Caki2 (cell line): ENCODE results near the gene SFRP2. TPM values are rescaled to one million over a fixed set of nuclear protein-coding genes. Genes with fewer than 3 reads are reported as not detected.

Source experiments
- DNase-seq: peaks from one replicate; pipeline ENCODE4 v3.0.0-alpha.2; 2015; ENCODE audit warnings: low read depth
- in situ Hi-C: cut with HindIII; loops from 2 replicates; pipeline ENCODE4 v1.10.0; 2016; ENCODE audit warnings: low sequenced_read_pairs, low pct_unique_long_range_greater_than_20kb, mixed read lengths
- total RNA-seq: library from RNA; depleted of rRNA; stranded (reverse); fragments of >200 nt; shearing (Covaris generic); gene quantifications from 2 replicates; pipeline ENCODE4 v1.2.3, GENCODE V29; 2014; ENCODE audit warnings: low replicate concordance; rRNA removed

SFRP2 gene, protein sequence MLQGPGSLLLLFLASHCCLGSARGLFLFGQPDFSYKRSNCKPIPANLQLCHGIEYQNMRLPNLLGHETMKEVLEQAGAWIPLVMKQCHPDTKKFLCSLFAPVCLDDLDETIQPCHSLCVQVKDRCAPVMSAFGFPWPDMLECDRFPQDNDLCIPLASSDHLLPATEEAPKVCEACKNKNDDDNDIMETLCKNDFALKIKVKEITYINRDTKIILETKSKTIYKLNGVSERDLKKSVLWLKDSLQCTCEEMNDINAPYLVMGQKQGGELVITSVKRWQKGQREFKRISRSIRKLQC
- total RNA-seq = not detected in 2 replicates

DNA sequence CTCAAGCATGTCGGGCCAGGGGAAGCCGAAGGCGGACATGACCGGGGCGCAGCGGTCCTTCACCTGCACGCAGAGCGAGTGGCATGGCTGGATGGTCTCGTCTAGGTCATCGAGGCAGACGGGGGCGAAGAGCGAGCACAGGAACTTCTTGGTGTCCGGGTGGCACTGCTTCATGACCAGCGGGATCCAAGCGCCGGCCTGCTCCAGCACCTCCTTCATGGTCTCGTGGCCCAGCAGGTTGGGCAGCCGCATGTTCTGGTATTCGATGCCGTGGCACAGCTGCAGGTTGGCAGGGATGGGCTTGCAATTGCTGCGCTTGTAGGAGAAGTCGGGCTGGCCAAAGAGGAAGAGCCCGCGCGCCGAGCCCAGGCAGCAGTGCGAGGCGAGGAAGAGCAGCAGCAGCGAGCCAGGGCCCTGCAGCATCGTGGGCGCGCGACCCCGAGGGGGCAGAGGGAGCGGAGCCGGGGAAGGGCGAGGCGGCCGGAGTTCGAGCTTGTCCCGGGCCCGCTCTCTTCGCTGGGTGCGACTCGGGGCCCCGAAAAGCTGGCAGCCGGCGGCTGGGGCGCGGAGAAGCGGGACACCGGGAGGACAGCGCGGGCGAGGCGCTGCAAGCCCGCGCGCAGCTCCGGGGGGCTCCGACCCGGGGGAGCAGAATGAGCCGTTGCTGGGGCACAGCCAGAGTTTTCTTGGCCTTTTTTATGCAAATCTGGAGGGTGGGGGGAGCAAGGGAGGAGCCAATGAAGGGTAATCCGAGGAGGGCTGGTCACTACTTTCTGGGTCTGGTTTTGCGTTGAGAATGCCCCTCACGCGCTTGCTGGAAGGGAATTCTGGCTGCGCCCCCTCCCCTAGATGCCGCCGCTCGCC, at the start of gene SFRP2:
TSS of gene SFRP2 (minus strand) at position 671 of the 864 bp plus-strand sequence. CDS start at position 423, 248 bp downstream.
- in situ Hi-C loops = no loop called here
- no peak for DNase-seq

DNA sequence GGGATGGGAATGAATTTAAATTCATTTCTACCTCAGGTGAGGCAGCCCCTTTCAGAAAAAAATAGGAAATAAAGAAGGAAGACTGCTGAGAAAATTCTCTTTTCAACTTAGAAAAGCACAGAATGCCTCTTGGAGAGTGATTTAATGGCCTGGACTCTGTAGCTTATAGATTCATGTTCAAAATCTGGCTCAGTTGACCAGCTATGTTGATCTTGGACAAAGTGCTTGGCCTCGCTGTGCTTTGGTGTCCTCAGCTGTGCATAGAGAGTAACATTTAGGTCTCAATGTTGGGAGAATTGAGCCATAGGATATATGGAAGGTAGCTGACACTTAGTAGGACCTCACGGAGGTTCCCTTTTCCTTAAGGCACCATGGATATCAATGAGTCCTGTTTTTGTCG, 49.7 kb upstream of the SFRP2 start:
- no peak for DNase-seq
- in situ Hi-C loops = no loop called here

DNA sequence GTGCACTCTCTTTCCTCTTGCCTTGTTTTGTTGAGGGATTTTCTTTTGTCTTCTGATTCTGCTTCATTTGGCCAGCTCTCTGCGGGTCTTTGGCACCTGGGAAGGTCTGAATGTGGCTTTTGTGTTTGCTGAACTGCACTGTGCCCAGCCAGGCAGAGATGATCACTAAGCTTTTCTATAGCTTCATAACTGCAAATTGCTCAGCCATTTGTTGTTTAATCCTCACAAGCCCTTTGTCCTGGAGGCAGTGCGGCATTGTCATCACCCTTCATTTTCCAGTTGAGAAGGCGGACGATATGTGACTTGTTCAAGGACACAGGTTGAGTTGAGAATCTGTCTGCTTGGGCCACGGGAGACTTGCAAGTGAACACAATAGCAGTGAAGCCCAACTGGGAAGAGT, 46.0 kb upstream of the SFRP2 start:
- in situ Hi-C loops = no loop called here
- no peak for DNase-seq

DNA sequence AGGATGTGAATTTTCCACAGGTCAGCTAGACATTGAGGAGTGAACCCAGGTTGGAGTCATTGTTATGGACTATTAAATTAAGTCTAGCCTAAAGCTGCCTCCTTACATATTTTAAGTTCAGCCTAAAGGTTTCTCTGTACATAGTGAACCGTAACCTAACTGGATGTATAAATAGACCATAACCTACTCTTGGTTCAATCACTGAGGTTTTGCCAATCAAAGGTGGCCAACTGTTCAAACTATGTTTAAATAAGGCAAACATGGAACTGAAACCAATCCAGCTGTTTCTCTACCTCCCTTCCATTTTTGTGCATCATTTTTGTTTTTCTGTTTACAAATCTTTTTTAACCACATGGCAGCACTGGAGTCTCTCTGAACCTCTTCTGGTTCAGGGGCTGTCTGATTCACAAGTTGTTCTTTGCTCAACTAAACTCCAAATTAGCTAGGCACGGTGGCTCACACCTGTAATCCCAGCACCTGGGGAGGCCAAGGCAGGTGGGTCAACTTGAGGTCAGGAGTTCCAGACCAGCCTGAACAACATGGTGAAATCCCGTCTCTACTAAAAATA, 43.9 kb upstream of the SFRP2 start:
- no peak for DNase-seq
- in situ Hi-C loops = no loop called here

DNA sequence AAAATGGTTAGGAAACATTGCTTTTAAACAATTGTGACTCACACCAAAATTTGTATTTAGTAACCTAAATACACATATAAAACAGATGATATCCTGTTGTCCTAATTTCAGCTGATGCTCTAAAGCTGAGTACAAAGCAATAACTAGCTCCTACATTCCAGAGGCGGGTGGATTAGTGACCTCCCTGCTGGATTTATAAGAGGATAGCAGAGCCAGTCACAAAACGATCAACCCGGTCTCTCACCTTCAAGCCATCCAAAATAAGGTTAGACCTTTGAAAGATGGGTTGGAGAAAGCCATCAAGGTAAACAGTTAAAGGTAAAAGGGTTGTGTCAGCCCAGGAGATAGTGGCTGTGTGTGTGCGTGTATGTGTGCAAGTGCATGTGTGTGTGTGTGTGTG, 43.2 kb upstream of the SFRP2 start:
- in situ Hi-C loops = no loop called here

DNA sequence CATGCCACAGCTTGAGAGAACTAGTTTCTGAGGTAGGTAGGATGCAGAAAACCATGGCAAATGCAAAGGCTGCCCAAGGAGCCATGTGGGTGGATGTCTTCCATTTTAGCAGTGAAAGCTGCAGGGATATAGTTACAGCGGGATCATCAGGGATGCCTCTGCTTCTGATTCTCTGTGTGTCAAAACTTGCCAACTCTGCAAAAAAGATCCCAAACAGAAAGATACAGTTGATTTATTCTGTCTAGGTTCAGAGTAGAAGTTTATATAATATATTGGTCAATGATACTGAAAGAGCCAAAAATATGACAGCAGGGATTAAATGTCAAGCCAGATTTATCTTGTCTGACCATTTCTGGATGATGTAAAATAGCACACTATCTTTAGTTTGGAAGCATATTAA, 42.4 kb upstream of the SFRP2 start:
- in situ Hi-C loops = no loop called here
- DNase-seq = no peak

More for the DNA sequence above, 43.2 kb upstream of the SFRP2 start:
- DNase-seq = no peak

DNA sequence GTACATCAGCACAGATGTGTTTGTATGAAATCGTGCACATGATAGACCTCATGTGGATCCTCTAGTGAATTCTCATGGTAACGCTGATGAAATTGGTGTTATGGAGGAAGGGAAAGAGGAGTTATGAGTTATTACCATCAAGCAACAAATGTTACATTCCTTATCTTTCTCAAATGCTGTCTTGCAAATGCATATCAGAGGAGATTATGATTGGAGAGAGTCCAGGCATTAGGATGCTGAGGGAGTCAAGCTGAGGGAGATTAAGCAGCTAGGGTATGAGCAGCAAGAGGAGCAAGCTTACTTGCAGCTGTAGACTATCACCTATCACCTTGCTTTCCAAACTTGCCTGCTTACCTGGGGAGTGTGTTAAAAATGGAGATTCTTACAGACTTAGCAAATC, 36.8 kb upstream of the SFRP2 start:
- in situ Hi-C loops = no loop called here
- no peak for DNase-seq

DNA sequence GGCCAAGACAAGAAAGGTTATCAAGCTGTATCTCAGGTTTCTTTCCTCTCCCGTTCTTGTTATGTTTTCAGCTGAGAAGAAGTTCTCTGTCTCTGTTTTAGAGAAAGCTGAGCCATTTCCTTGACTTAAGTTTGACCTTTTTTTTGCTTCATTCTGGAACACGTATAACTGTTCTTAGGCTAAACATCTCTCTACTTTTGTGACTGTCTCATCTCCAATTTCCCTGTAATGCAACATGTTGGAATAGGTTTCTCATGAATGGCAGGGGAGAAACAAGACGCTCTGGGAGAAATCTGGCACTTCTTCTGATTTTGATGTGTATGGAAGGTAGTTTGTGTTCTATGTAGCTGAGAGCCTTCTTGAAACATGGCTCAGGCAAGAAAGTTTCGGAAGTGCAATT, 36.2 kb upstream of the SFRP2 start:
- no peak for DNase-seq
- in situ Hi-C loops = no loop called here

DNA sequence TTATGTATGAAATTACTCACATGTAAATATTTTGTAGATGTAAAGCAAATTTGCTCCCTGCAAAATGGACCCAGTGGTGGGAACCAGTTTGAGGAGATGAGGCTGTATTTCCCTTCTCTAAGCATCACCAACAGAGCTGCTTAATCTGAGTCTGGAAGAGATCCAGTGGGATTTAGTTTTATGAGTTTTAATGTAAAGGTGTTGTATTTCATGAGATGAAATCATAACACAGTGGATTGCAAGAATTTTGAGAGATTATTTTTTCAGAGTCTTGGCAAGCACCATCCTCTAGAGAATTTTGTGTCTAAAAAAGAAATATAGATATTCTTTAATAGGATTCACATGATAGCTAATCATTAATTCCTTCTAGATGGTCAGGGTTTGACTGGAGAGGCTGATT, 35.6 kb upstream of the SFRP2 start:
- in situ Hi-C loops = no loop called here
- no peak for DNase-seq

DNA sequence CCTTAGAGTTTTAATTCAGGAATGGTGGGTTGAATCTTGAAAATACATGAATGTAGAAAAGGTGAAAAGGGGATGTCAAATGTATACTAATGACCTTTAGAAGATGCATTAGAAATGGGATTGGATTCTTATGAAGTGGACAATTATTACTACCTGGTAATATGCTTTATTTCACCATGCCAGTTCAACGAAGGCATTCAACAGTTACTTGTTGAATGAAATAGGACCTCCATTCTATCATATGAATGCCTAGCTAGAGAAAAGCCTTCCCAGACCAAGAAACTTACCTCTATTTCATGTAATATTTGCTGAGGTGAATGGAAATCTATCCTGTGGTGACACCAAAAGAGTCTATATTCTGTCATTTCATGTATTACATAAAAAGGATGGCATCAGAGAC, 34.6 kb upstream of the SFRP2 start:
- DNase-seq = no peak
- in situ Hi-C loops = no loop called here

DNA sequence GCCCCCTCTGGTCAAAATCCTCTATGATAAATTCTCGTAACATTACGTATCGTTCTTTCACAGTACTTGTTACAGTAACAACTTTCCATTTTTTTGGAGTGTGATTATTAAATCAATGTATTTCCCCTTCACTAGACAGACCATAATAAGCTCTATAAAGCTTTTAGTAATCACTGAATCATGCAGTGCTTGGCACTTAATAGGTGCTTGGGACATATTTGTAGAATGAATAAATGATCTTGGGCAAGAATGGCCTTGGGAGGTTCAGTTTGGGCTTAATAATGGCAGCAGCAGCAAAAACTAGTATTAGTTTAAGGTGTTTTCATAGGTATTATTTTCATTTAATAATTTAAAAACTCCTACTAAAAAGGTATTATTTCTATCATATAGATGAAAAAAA, 33.4 kb upstream of the SFRP2 start:
- in situ Hi-C loops = no loop called here
- DNase-seq = no peak

DNA sequence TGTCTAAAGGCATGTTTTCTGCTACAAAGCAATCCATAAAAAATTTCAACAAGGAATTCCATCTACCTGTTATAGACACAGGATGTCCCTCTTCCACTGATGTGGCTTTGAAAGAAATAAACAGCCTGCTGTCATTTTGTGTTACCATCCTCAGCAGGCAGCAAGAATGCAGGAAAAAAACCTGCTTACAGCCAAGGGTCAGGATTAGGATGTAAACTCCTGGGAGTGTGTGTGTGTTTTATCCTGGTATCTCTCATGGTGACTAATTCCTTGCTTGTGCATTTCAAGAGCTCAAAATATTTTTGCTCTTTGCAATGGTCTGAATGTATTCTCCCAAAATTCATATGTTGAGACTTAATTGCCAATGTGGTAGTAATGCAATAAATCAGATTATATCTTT, 28.6 kb upstream of the SFRP2 start:
- DNase-seq = no peak
- in situ Hi-C loops = no loop called here

DNA sequence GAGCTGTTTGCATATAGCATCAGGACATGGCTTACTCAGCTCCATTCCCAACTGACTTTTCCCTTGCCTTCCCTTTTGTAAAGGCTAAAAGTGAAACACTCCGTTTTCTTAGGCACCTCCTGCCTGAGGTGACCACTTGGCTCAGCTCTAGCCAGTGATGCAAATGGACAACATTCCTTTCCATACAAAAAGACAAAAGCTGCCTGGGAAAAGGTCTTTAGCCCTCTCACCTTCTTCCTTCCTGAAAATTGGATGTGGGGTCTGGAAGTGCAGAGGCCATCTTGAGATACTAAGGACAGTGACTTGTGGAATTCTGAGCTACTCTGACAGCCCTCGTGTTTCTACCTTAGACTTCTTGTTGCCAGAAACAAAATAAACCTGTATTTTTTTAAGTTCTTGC, 27.7 kb upstream of the SFRP2 start:
- in situ Hi-C loops = no loop called here
- no peak for DNase-seq

DNA sequence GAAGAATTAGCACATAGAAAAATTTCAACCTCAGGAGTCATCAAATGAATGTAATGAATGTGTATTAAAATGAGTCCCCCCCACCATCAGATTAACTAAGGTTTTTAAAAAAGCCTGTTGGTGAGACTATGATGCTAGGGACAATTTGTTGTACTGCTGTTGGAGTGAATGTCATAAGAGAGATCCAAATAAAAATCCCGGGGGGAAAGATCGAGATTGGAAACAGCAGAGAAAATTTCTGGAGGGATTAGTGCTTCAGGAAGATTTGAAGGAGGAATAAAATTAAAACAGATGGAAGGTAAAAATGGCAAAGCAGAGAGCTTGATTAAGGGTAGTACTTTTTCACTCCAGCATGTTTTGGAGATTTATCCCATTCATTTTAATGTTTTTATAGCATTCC, 25.9 kb upstream of the SFRP2 start:
- in situ Hi-C loops = no loop called here
- DNase-seq = no peak

DNA sequence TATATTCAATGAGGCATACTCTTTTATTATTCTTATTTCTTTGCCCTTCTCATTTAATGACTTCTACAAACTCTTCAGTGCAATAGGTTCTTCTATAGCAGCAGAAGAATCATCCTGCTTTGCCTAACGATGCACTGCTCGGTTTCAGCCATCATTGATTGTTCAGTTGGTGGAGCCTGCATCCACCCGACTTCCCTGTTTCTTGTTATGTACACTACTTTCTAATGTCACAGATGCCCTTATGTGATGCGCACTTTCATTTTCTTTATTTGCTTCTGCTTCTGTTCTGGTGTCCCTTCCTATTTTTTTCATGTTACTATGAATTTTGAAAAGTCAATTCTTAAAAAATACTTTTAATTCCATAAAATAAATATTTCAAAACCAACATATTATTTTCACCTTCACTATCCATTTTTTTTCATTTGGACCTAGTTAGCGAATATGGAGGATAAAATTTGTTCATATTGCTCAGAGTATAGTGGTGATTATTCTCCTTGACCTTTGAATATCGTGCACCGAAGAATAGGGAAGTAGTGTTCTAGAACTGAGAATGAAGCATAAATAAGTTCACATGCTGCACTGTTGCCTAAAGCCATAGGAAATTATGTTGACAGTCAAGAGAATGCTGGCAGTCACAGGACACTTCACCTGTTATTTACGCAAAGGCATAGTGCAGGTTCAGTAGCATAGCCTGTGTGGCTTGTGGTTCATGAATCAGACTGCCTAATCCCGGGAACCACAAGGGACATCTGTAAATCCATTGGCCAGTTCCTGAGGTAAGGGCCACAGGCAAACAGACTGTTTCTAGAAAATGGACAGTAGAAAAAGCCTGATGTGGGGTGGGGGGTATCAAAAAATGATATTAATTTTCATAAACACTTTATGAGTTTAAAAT, 21.3 kb upstream of the SFRP2 start:
- no peak for DNase-seq
- in situ Hi-C loops = no loop called here

DNA sequence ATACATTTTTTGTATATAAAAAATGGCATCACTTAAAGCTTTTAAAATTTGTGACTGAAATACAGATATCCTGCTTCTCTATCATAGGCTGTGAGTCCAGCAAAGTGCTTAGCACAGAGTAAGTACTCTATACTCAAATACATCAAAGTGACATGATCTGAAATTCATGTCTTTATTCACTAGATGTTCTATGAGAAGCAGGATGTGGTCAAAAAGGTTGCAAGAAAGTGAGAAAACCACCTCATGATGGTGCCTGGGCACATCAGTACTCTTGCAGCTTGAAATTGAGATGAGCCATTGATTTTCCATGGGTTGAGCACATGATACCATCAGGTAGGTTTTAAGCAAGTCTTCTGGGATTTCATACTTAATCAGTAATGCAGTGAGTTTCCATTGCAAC, 20.4 kb upstream of the SFRP2 start:
- DNase-seq = no peak
- in situ Hi-C loops = no loop called here

DNA sequence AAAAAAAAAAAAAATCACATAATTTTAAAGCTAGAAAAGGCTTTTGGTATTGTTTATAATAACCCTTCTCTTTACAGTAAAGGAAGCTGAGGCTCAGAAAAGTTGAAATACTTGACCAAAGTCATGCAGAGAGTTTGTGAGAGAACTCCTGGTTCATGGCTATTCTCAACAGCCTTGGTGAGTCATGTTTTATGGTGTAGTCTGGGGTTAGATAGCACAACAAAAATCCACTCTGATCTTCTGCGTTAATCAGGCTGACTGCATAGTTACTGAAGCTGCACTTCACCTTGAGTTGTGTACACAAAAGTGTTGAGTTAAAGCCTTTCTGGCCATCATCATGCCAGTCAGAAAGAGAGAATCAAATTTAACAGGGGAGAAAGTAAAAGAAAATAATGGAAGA, 19.3 kb upstream of the SFRP2 start:
- no peak for DNase-seq
- in situ Hi-C loops = no loop called here

DNA sequence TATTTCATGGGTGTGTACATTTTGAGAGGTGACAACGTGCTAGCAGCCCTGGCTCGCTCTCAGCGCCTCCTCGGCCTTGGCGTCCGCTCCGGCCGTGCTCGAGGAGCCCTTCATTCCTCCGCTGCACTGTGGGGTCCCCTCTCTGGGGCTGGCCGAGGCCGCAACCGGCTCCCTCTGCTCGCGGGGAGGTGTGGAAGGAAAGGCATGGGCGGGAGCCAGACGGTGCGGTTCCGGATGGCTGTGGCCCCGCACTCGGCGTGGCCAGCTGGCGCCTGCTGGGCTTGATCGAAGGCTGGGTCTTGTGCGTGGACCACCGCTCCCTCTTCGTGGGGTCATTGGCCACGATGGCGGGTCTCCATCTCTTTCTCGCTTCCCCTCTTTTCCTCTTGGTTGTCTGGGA, 17.2 kb upstream of the SFRP2 start:
- DNase-seq = no peak
- in situ Hi-C loops = no loop called here
